DND-41 (cell line): Measurements from ENCODE around the gene PRELP.

Experiments
- ATAC-seq: fragments of 200-7000 bp; cut with Tn5 transposase; 3 replicates; pipeline ENCODE4 v1.9.1; 2021; ENCODE audit warnings: low read depth; ENCODE audit not compliant: insufficient read depth
- DNase-seq: peaks from one replicate; pipeline ENCODE4 v3.0.0-alpha.2; 2020
- H2AFZ ChIP-seq: 2 replicates; pipeline ENCODE4 v1.6.0; 2012; ENCODE audit warnings: low read depth, low read length
- H3K27ac ChIP-seq: 2 replicates; pipeline ENCODE4 v1.5.1; 2012; ENCODE audit warnings: low read length, inconsistent platforms
- H3K27me3 ChIP-seq: fragments of 200-600 bp; sonication (generic); 2 replicates; pipeline ENCODE4 v1.6.0; 2012; ENCODE audit warnings: low read length, mild to moderate bottlenecking, inconsistent platforms; ENCODE audit not compliant: insufficient read depth, poor library complexity
- H3K36me3 ChIP-seq: 2 replicates; pipeline ENCODE4 v1.5.1; 2012; ENCODE audit warnings: low read length, inconsistent platforms; ENCODE audit not compliant: insufficient read depth
- H3K4me1 ChIP-seq: 2 replicates; pipeline ENCODE4 v1.5.1; 2012; ENCODE audit warnings: mild to moderate bottlenecking, low read length; ENCODE audit not compliant: insufficient read depth
- H3K4me2 ChIP-seq: 2 replicates; pipeline ENCODE4 v1.6.0; 2012; ENCODE audit warnings: mild to moderate bottlenecking, moderate library complexity, low read length, inconsistent platforms; ENCODE audit not compliant: insufficient read depth
- H3K4me3 ChIP-seq, 2 experiments: fragments of 200-600 bp in 1 of 2; shearing (Covaris generic) in 1 of 2; 2 replicates each; pipeline ENCODE4 v1.5.1; 2012 to 2016; ENCODE audit warnings: inconsistent platforms in 2 of 2, low read length in 2 of 2, mild to moderate bottlenecking in 2 of 2, low read depth in 1 of 2, moderate library complexity in 1 of 2
- H3K79me2 ChIP-seq: 2 replicates; pipeline ENCODE4 v1.6.0; 2012; ENCODE audit warnings: low read length, inconsistent platforms; ENCODE audit not compliant: insufficient read depth
- H3K9ac ChIP-seq: 2 replicates; pipeline ENCODE4 v1.6.0; 2012; ENCODE audit warnings: low read depth, mild to moderate bottlenecking, inconsistent platforms, low read length, moderate library complexity
- H3K9me3 ChIP-seq: 2 replicates; pipeline ENCODE4 v1.5.1; 2012; ENCODE audit warnings: low read length, moderate library complexity, mild to moderate bottlenecking, inconsistent platforms; ENCODE audit not compliant: insufficient read depth, severe bottlenecking
- H4K20me1 ChIP-seq: 2 replicates; pipeline ENCODE4 v1.6.0; 2012; ENCODE audit warnings: low read length; ENCODE audit not compliant: insufficient read depth
- EZH2 ChIP-seq: IDR thresholded peaks from 3 replicates; pipeline ENCODE4 v1.6.1; 2012; ENCODE audit warnings: borderline replicate concordance, low read depth, mild to moderate bottlenecking, moderate library complexity, low read length, inconsistent platforms; ENCODE audit not compliant: severe bottlenecking
- TF ChIP-seq, protein P1 (sequence below): IDR thresholded peaks from 2 replicates; pipeline ENCODE4 v1.5.1; 2012; ENCODE audit warnings: borderline replicate concordance, low read length, moderate library complexity, mild to moderate bottlenecking; ENCODE audit not compliant: poor library complexity, severe bottlenecking; ENCODE audit errors: extremely low read depth

The PRELP gene

DNA sequence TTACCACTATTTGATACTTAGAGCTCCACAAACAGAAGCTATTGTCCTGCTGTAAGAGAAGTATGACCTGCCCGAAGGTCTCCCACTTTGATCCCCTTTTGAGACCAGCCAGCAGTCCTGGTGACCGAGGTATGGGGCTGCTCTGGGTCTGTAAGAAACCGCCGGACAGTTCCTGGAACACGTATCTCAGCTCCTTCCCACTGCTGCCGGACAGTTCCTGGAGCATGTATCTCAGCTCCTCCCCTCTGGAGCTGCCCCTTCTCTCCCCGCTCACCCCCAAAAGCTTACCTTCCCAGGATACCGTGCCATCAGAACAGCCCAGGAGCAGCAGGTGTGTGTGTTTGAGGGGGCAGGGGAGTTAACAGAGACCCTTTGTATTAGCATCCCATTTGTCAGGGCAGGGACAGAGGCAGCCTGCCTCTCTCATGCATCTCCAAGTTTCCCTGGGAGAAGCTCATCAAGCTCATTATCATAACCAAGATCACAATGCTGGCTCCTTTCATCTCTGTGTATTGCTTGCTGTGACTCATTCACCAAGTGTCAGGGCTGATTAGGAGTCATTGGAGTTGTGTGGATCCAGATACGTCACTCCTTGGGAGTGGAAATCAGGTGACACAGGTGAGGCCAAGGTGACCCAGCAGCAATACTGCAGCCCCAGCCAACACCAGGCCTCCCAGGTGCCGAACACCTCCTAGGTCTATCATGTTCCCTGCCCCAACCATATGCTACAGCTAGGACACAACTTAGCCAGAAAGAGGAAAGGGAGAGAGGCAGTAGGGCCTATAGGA, 43.6 kb downstream of the PRELP start:
- ATAC-seq (no peak), DNase-seq (no peak)
- Histone ChIP-seq H3K27me3 (peaks cover 4% of the 10 kb centered on the region), H2AFZ (no peak overlapping the region), H3K36me3 (no peaks in the 10 kb centered on the region), H3K4me1 (no peaks in the 10 kb centered on the region), H3K4me2 (no peak overlapping the region), H3K27ac (no peak overlapping the region), H3K9me3 (no peaks in the 10 kb centered on the region), H4K20me1 (no peaks in the 10 kb centered on the region), H3K4me3 (no peak overlapping the region), H3K9ac (no peak overlapping the region), H3K79me2 (no peaks in the 10 kb centered on the region)
- TF ChIP-seq EZH2 = no peak
- TF ChIP-seq, protein P1, sequence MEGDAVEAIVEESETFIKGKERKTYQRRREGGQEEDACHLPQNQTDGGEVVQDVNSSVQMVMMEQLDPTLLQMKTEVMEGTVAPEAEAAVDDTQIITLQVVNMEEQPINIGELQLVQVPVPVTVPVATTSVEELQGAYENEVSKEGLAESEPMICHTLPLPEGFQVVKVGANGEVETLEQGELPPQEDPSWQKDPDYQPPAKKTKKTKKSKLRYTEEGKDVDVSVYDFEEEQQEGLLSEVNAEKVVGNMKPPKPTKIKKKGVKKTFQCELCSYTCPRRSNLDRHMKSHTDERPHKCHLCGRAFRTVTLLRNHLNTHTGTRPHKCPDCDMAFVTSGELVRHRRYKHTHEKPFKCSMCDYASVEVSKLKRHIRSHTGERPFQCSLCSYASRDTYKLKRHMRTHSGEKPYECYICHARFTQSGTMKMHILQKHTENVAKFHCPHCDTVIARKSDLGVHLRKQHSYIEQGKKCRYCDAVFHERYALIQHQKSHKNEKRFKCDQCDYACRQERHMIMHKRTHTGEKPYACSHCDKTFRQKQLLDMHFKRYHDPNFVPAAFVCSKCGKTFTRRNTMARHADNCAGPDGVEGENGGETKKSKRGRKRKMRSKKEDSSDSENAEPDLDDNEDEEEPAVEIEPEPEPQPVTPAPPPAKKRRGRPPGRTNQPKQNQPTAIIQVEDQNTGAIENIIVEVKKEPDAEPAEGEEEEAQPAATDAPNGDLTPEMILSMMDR = no peak

DNA sequence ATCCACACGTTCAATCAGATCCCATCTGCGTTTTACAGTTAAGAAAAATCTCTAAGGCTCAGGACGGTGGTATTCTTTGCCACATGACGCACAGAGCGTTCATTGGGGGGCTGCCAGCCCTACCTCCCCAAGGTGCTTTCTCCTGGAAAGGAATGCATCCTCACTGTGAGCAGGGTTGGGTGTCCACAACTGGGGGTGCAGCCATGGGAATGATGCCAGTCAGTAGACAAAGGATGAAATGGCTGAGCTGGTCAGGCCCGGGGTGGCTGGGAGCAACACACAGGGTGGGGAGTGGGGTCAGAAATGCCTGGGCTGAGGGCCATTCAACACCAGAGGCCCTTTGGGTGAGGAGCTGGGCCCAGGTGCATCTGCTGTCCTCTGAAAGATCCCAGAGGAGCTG, 44.3 kb downstream of the PRELP start:
- Histone ChIP-seq H3K4me3 (no peak overlapping the region), H4K20me1 (no peaks in the 10 kb centered on the region), H3K27ac (no peak overlapping the region), H3K4me1 (no peaks in the 10 kb centered on the region), H3K36me3 (no peaks in the 10 kb centered on the region), H3K79me2 (no peaks in the 10 kb centered on the region), H2AFZ (no peak overlapping the region), H3K9me3 (no peaks in the 10 kb centered on the region), H3K9ac (no peak overlapping the region), H3K4me2 (no peak overlapping the region), H3K27me3 (peaks cover 4% of the 10 kb centered on the region)
- DNase-seq = no peak
- ATAC-seq = no peak
- TF ChIP-seq, protein P1 = no peak
- no peak for TF ChIP-seq EZH2

- no peak for TF ChIP-seq EZH2
- TF ChIP-seq, protein P1 = no peak
- ATAC-seq (no peak), DNase-seq (no peak)
- H3K9ac ChIP-seq = no peak overlapping the region
- H3K27me3 ChIP-seq = peaks cover under 1% of the 10 kb centered on the region
- H3K4me1 ChIP-seq = no peaks in the 10 kb centered on the region
- no peaks in the 10 kb centered on the region for H3K79me2 ChIP-seq
- H3K36me3 ChIP-seq = no peaks in the 10 kb centered on the region
- no peaks in the 10 kb centered on the region for H4K20me1 ChIP-seq
- no peak overlapping the region for H3K4me2 ChIP-seq
- H3K27ac ChIP-seq = no peak overlapping the region
- H3K4me3 ChIP-seq = no peak overlapping the region
- no peaks in the 10 kb centered on the region for H3K9me3 ChIP-seq
- H2AFZ ChIP-seq = no peak overlapping the region
Observed at GRCh38 chr1:203520315-203520714, 44.7 kb downstream of the PRELP start.
